GM21390 (cell line): Measurements from ENCODE around the gene TSPAN18.

Experiments
- ATAC-seq: cut with Tn5 transposase; IDR thresholded peaks from one replicate; pipeline ENCODE4 v1.9.1; 2021; ENCODE audit not compliant: unreplicated experiment

TSPAN18 gene

GRCh38 chr11:44759743-44760476 is 33.1 kb downstream of the TSPAN18 start:
- no peak for ATAC-seq

GRCh38 chr11:44760477-44760872 is 33.7 kb downstream of the TSPAN18 start:
- ATAC-seq, result no peak

- no peak for ATAC-seq
Observed at GRCh38 chr11:44760917-44761550, 34.3 kb downstream of the TSPAN18 start.

- ATAC-seq, result no peak
Observed at GRCh38 chr11:44761551-44761961, 34.8 kb downstream of the TSPAN18 start.

- no peak for ATAC-seq
Observed at GRCh38 chr11:44763121-44763820, 36.5 kb downstream of the TSPAN18 start.

- ATAC-seq, result no peak
Observed at GRCh38 chr11:44764583-44764982, 37.8 kb downstream of the TSPAN18 start.

- ATAC-seq, result no peak
Observed at GRCh38 chr11:44765026-44765595, 38.3 kb downstream of the TSPAN18 start.

GRCh38 chr11:44765676-44766075 is 38.9 kb downstream of the TSPAN18 start:
- no peak for ATAC-seq

- no peak for ATAC-seq
Observed at GRCh38 chr11:44766112-44766971, 39.6 kb downstream of the TSPAN18 start.

GRCh38 chr11:44766972-44767278 is 40.2 kb downstream of the TSPAN18 start:
- no peak for ATAC-seq

GRCh38 chr11:44767421-44767820 is 40.7 kb downstream of the TSPAN18 start:
- no peak for ATAC-seq

GRCh38 chr11:44770401-44770800 is 43.6 kb downstream of the TSPAN18 start:
- no peak for ATAC-seq

- ATAC-seq, result no peak
Observed at GRCh38 chr11:44771252-44771734, 44.5 kb downstream of the TSPAN18 start.

GRCh38 chr11:44771841-44772240 is 45.1 kb downstream of the TSPAN18 start:
- ATAC-seq, result no peak

- ATAC-seq, result no peak
Observed at GRCh38 chr11:44773351-44773965, 46.7 kb downstream of the TSPAN18 start.

GRCh38 chr11:44774108-44774507 is 47.3 kb downstream of the TSPAN18 start:
- no peak for ATAC-seq

GRCh38 chr11:44774731-44775130 is 48.0 kb downstream of the TSPAN18 start:
- ATAC-seq, result no peak

GRCh38 chr11:44775366-44775984 is 48.7 kb downstream of the TSPAN18 start:
- ATAC-seq, result no peak

- no peak for ATAC-seq
Observed at GRCh38 chr11:44775985-44776446, 49.3 kb downstream of the TSPAN18 start.
